GM19240 (cell line): ENCODE results near the gene TRIM63.
A peak's percentile ranks its signal among the peaks of the same experiment; 100 is the strongest.
"Not testable (repeated sequence)": the region's sequence is repeated elsewhere in the genome, so short reads cannot be mapped to it uniquely, and the experiment has no call there.

Source experiments
- DNase-seq: peaks from one replicate; pipeline ENCODE4 v3.0.0; 2011; ENCODE audit warnings: low spot score; ENCODE audit not compliant: insufficient read length

The TRIM63 gene

DNA sequence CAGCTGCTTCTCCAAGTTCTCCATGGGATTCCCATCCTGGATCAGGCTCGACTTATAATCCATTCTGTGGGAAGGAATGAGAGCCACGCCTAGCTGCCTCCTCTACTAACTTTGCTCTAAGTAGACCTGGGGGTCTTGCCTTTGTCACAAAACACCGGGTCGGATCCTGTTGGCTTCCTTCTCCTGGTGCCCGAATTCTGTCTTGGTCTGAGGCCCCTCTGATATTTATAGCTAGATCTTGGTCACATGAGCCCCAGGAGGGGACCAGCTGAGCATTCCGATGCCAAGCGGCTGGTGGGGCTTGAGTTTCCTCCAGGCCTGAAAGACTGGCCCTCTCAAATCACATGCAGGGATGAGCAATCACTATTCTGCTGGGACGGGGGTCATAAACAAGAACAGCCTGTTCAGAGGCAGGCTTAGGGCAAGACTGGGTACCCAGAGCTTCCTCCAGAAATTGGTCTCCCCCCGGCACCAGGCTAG is at the start of gene TRIM63:
TSS of gene TRIM63 (minus strand) at position 199 of the 480 bp plus-strand sequence. CDS start at position 63, 136 bp downstream.
- no peak for DNase-seq

DNA sequence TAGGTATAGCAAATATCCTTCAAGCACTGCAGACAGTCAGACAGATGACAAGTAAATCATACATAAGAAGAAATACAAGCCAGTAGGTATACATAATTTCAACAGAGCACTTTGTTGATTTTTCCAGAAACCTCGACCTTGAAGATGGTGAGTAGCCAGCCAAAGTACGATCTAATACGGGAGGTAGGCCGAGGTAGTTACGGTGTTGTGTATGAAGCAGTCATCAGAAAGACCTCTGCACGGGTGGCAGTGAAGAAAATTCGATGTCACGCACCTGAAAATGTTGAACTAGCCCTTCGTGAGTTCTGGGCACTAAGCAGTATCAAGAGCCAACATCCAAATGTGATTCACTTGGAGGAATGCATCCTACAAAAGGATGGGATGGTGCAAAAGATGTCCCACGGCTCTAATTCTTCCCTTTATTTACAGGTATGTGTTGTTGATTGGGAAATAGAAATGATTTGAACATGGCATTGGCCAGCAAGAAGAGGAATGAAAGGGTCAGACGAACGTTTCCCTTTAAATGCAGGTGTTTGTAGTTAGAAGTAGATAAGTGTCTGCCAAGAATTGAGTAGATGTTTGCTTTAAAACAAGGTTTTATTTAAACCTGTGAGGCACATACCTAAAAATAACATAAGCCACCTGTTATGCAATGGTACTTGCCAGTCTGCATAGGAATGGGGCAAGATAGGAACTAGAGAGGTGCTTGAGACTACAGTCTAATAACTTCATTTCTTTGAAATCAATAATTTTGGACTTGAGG is 46.9 kb upstream of the TRIM63 start:
- no peak for DNase-seq

DNA sequence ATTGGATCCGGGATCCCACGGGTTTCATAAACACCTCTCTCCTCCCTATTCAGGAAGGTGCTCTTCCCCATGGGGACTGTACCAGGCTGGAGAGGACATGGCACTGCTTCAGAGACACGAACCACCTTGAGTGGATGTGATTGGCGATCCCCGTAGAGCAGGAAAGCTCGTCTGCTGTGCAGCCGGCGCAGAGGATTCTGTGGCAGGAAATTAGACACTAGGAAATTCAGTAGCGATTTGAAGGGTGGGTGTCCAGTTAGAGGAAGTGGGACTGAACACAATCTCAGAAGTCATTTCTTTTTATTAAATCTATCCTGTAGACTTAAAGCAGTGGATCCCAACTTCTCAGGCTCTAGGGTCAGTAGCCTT is 45.0 kb upstream of the TRIM63 start:
- DNase-seq = no peak

DNA sequence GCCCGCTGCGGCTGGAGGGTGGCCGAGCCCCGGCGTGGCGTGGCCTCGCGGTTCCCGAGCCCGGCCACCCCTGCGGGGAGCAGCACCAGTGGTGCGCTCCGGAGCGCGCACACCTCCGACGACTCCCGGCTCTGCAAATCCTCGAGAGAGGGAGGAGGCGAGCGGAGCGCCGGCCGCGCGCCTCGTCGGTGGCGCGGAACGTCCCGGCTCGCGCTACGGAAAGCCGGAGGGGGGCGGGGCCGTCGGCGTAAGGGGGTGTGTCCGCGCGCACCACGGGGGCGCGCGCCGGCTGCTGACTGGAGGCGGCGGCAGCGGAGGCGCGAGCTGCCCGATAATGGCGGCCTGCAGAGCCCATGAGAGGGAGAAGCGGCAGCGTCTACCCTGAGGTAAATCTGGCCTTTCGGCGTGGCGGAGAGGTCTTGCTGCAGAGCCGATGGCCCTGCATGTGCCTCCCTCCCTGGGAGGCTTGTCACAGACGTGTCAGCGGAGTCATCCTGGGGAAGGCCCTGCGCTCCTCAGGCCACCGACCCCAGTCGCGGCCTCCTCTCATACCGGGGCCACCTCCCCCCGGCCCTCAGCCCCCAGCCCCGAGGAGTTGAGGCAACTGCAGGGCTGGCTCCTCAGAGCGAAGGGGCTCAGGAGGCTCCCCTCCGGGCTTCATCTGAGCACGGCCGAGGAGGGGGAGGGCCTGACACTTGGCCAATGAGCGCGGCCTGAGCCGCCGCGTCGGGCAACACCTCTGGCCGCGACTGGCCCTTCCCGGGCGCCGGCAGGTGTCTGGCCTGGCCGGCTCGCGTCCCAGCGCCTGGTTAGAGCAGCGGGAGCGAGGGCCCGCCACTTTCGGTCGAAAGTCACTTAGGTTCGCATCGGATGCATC is 44.3 kb upstream of the TRIM63 start, which contains the start of gene PDIK1L:
TSS of gene PDIK1L (plus strand) at position 295 of the 877 bp plus-strand sequence. CDS start 2,485 bp downstream, outside the sequence.
- peak; percentile 63 for DNase-seq

DNA sequence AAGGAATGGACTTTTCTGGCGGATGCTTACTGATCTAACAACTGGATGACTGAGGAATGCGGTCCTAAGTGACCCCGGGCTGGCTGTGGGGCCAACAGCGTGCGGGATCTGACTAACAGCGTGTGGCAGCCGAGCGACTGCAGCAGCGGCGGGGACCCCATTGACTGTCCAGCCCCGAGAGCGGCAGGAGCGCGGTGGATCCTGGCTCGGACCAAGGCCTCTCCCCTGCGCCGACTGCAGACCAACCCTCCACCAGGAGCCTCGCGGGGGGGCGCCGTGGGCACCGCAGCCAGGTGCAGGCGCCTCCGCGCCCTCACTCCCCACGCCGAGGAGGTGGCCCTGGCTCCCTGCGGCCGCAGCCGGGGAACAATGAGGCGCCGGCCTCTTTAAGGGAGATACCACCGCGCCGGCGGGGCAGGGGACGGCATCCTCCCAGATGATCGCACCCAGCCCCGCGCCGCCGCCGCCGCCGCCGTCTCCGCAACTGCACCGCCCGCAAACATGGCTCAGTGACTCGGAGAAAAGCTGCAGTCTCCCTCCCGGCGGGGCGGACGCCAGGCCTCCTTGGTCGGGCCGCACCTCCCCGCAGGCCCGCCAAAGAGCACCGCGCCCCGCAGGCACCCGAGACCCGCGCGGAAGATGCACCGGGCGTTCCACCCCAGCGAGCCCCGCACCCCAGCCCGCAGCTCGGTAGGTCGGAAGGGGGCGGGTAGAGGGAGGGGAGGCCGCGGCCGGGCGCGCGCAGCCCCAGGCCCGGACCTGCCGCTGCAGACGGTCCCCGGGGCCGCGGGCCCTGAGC is 43.5 kb upstream of the TRIM63 start:
- peak; percentile 69 for DNase-seq

DNA sequence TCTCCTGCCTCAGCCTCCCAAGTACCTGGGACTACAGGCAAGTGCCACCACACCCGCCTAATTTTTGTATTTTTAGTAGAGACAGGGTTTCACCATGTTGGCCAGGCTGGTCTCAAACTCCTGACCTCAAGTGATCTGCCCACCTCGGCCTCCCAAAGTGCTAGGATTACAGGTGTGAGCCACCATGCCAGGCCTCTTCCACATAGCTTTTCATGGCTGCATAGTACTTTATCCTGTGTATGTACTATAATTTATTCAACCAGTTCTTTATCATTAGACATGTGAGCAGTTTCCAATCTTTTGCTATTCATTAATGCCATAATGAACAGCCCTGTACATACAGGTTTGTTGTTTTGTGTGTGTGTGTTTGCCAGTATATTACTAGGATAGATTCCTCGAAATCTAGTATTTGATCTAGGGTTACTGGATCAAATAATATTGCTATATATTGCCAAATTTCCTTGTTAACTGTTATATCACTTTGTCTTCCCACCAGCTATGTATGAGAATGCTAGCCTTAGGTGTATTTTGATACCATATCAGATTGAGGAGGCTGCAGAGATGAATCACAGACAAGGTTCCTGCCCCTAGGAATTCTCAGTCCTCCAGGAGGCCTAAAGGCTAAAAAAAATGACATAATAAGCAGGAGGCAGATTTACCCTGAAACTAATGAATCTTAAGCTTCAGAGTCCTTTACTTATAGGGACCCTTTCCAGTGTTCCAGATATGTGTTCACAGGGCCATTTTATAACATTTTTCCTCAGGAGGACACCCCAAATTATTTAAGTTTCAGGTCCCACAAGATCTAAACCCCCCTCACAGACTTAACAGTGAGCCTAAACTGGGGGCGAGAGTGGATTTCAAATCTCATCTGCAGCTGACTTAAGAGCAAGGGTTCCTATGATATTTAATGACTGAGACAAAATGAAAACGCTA is 42.1 kb upstream of the TRIM63 start:
- no peak for DNase-seq

DNA sequence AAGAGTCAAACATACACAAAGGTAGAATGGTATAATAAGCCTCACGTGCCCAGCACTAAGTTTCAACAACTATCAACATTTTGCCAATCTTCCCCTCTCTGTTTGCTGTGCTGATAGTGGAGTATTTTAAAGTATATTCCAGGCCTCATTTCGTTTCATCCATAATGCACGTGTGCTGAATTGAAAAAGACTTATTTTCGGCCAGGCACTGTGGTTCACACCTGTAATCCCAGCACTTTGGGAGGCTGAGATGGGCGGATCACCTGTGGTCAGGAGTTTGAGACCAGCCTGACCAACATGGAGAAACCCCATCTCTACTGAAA is 37.8 kb upstream of the TRIM63 start:
- DNase-seq = not testable (repeated sequence)

DNA sequence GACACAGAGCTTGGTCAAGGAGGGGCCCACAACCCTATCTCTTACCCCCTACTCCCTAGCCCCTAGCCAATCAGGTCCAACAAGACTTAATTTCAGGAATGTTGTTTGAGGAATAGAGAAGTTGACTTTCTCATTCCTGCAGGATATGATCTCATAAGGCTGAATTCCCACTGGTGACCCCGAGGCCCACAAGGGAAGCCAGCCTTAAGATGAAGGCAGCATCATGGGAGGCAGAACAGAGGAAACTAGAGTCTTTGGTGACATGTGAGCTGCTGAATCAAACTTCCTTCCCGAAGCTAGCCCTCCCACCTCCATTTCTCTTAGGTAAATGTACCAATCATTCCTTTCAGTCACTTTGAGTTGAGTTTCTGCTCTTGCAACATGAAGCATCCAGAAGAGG is 35.1 kb upstream of the TRIM63 start:
- DNase-seq = no peak

DNA sequence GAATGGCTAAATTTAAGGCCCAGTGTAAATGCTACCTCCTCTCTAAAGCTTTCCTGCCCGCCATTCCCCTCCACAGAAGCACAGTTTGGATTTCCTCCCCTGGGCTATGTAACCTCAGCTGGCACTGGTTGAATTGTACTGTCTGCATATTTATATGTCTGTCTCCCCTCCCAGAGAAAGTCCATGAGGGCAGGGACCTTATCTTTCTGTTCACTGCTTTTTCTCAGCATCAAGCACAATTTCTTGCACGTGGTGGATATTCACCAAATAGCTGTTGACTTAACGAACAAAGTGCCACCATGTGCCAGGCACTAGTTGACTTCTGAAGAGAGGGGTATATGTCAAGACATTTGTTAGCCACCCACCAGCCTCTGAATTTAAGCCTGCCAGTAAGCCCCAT is 34.7 kb upstream of the TRIM63 start:
- DNase-seq = no peak

DNA sequence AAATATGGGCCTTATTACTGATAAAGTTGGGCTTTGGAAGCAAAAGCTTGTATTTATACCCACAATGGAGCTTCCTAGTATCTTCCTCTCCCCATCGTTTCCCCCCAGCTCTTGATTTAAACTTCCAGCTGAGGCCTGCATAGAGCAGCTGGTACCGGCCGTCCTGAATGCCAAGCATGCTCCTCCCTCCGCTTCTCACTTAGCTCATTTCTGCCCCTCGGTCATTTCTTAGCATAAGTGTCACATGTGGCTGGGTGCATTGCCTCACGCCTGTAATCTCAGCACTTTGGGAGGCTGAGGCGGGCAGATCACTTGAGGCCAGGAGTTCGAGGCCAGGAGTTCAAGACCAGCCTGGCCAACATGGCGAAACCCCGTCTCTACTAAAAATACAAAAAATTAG is 32.8 kb upstream of the TRIM63 start:
- DNase-seq = not testable (repeated sequence)

DNA sequence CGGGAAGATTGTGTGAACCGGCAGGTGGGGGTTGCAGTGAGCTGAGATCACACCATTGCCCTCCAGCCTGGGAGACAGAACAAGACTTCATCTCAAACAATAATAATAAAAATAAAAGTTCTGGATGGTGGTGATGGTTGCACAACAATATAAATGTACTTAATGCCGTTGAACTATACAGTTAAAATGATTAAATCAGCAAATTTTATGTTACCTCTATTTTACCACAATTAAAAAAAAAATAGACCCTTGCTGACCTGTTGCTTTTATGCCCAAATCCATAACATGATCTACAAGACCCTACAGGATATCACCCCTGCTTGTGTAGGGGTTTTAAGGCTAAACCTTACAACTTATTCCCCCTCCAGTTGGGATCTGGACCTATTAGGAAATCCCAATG is 32.4 kb upstream of the TRIM63 start:
- no peak for DNase-seq

DNA sequence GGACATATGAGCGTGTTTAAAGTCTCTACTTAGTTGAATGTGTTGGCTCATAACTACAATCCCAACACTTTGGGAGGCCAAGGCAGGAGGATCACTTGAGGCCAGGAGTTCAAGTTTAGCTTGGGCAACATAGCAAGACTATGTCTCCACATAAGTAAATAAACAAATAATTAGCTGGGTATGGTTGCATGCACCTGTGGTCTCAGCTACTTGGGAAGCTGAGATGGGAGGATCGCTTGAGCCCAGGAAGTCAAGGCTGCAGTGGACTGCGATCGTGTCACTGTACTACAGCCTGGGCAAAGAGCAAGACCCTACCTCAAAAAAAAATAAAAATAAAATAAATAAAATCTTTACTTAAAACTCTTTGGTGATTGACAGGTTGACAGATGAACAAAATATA is 31.2 kb upstream of the TRIM63 start:
- no peak for DNase-seq

DNA sequence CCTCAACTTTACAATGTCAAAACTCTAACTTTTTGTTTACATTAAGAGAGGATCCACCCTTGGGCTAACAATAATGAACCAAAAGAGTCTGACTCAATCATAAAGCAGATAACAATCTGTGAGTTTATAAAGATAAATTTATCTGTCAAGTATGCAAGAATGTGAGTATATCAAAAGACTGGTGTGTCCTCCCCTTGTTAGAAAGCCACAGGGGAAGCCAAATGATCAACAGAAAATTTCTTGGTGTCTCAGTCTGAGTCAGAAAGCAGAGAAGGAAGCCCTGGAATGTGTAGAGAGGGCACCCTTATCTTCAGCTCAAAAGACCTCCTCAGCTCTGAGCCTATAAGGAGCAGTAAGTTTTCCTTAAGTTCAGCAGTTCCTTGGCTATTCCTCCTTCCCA is 30.3 kb upstream of the TRIM63 start:
- no peak for DNase-seq

DNA sequence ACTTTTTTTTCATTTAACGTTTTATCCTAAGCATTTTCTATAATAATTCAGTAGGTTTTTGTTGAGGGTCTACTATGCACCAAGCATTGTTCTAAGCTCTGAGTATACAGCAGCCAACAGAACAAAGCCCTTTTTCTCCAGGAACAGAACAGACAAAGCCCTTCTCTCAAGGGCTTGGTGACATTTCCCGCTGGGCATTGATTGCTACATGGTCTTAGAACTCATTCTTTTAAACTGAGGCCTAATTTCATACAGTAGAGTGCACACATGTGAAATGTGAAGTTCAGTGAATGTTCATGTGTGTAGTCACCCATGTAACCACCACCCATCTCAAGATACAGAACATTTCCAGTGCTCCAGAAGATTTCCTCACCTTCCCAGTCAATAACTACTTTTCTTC is 29.0 kb upstream of the TRIM63 start:
- DNase-seq = no peak

DNA sequence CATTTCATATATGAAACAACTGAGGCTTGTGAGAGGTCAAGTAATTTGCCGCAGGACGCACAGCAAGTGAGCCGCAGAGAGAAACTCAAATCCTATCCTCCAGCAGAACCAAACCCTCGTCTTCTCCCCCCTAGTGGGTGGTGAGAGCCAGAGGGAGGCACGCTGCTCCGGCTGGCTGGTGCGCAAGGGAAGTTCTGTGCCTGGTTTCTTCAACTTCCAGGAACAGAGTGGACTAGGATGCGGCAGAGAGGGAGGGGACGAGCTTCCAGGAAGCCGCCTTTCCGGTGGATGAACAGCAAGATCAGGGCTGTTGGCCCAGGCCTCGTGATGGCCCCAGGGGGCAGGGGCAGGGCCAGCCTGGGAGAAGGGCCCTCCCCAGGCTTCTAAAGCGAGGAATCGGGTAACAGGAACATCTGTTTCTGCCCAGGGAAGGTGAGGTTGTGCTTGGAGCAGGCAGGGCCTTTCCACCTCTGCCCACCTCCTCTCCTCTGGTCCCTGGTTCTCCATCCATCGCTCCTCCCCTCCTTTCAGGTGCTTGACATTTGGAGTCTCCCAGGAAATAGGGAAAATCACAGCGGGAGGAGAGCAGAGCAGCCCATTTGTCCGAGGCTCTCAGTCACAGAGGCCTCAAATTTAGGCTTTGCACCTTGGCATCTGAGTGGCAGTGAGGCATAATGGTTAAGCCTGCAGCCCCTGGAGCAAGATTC is 27.4 kb upstream of the TRIM63 start:
- DNase-seq = no peak

DNA sequence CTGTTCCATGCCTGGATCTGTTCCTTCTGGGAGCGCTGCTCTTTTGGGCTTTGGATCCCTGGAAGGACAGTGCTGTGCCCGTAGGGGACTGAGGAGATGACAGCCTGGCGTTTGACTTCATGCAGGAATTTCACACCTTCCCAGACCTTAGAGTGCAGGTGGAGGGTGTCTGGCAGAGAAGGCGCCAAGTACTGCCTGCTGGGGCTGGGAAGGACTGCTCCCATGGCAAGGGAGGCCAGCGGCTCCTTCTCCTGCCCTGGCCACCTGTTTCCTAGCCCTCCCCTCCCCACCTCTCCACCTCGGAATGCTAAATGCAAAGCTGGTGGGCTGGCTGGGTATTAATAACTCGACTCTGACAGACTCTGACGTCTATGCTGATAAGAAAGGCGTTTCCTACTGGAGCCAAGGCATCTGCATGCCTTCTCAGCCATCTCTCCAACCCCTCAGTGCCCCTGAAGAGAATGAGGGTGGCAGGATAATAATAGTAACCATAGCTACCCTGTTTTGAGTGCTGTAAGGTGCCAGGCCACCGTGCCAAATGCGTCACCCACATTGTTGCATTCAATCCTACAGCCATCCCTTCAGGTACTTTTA is 26.7 kb upstream of the TRIM63 start:
- DNase-seq = no peak

DNA sequence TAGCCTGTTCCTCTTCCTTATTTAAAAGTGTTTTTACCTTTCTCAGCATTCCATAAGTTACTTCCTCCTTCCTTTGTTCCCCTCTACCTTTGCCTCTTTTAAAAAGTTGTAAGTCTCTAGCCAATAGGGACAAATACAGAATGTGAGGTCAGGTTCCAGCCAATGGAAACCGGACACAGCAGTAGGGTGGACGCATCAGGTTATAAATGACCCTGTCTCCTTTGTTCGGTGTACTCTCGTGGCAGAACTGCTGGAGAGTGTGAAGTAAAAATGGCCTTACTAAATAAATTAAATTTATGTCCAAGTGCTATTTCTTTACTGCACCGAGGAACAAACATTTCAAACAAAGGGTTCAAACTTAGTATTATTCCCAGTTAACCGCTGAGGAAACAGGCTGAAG is 26.1 kb upstream of the TRIM63 start:
- DNase-seq = not testable (repeated sequence)

DNA sequence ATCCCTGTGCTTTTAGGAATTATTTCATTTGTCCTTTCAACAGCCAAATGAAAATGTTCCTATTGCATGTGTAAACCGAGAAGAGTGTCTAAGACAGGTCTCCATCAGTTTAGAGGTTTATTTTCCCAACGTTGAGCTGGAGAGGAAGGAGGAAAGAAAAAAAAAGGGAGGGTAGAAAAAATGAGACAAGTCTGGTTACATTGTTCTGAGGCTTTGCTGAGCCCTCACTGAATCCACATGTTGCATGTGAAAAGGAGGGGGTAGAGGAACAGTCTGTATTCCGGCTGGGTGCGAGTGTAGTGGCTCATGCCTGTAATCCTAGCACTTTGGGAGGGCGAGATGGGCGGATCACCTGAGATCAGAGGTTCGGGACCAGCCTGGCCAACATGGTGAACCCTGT is 25.0 kb upstream of the TRIM63 start:
- no peak for DNase-seq

DNA sequence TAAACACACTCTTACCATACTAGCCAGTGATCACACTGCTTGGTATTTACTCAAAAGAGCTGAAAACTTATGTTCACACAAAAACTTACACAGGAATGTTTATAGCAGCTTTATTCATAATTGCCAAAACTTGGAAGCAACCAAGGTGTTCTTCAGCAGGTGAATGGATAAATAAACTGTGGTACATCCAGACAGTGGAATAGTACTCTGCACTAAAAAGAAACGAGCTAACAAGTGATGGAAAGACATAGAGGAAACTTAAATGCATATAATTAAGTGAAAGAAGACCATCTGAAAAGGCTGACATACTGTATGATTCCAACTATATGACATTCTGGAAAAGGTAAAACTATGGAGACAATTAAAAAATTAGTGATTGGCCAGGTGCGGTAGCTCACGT is 23.5 kb upstream of the TRIM63 start:
- no peak for DNase-seq

DNA sequence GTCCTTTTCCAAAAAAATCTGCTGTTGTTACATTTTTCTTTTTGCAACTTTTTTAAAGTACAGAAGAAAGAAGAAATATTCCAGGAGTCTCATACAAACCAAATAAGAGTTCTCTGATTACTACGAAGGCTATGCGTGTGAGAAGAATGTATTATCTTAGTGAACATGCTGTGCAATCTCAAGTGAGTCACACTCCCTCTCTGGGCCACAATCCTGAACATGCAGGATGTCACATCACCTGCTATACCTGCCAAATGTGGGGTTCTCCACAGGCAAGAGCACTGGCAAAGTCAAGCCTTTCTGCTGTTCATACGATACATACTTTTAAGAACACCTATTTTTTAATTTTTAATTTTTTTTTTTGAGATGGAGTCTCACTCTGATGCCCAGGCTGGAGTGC is 21.7 kb upstream of the TRIM63 start:
- no peak for DNase-seq
